Measurements from ENCODE around the gene PLA1A.

DNA sequence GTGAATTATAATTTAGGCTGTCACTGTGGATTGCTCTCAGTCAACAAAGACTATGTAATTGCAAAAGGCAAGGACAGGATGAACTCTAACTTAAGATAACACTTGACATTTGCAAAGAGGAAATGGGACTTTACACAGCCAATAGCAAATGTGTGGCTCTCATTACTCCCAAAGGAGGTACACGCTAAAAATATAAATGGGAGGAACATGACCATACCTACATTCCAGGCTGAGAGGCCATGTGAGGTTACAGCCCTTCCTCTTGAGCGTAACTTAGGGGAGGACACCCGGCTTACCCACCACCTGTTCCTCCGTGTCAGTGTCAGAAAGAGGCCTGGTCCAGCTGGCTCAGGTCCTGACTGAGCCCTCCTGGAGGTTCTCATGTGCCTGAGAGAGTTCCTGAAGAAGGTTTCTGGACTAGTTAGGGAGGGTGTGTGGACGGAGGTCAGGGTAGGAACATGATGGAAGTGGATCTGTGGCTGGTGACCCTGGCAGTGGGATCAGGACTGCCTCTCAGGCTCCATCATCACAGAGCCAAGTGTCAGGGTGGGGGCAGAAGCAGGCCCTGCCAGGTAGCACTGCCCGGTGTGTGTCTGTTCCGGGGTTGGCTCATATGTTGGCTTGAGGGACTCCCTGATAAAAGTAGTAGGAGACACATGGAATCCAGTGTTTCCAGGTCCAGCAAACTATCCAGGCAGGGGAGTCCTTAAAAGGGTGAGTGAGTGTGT, 54.8 kb downstream of the PLA1A start:
- no peak for TF ChIP-seq BCL11B (tag by site-specific recombination; IDR thresholded peaks at IDR 0.05; ENCODE audit: low read depth)
- TF ChIP-seq ZEB2 (tag by site-specific recombination; IDR thresholded peaks at IDR 0.05), result no peak
- TF ChIP-seq ZNF23 (tag by site-specific recombination; IDR thresholded peaks at IDR 0.05; ENCODE audit: borderline replicate concordance), result no peak
- TF ChIP-seq, protein P1, sequence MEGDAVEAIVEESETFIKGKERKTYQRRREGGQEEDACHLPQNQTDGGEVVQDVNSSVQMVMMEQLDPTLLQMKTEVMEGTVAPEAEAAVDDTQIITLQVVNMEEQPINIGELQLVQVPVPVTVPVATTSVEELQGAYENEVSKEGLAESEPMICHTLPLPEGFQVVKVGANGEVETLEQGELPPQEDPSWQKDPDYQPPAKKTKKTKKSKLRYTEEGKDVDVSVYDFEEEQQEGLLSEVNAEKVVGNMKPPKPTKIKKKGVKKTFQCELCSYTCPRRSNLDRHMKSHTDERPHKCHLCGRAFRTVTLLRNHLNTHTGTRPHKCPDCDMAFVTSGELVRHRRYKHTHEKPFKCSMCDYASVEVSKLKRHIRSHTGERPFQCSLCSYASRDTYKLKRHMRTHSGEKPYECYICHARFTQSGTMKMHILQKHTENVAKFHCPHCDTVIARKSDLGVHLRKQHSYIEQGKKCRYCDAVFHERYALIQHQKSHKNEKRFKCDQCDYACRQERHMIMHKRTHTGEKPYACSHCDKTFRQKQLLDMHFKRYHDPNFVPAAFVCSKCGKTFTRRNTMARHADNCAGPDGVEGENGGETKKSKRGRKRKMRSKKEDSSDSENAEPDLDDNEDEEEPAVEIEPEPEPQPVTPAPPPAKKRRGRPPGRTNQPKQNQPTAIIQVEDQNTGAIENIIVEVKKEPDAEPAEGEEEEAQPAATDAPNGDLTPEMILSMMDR (tag by site-specific recombination; IDR thresholded peaks at IDR 0.05), result no peak
- TF ChIP-seq, protein P2, sequence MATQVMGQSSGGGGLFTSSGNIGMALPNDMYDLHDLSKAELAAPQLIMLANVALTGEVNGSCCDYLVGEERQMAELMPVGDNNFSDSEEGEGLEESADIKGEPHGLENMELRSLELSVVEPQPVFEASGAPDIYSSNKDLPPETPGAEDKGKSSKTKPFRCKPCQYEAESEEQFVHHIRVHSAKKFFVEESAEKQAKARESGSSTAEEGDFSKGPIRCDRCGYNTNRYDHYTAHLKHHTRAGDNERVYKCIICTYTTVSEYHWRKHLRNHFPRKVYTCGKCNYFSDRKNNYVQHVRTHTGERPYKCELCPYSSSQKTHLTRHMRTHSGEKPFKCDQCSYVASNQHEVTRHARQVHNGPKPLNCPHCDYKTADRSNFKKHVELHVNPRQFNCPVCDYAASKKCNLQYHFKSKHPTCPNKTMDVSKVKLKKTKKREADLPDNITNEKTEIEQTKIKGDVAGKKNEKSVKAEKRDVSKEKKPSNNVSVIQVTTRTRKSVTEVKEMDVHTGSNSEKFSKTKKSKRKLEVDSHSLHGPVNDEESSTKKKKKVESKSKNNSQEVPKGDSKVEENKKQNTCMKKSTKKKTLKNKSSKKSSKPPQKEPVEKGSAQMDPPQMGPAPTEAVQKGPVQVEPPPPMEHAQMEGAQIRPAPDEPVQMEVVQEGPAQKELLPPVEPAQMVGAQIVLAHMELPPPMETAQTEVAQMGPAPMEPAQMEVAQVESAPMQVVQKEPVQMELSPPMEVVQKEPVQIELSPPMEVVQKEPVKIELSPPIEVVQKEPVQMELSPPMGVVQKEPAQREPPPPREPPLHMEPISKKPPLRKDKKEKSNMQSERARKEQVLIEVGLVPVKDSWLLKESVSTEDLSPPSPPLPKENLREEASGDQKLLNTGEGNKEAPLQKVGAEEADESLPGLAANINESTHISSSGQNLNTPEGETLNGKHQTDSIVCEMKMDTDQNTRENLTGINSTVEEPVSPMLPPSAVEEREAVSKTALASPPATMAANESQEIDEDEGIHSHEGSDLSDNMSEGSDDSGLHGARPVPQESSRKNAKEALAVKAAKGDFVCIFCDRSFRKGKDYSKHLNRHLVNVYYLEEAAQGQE (tag by site-specific recombination; IDR thresholded peaks at IDR 0.05), result no peak
- TF ChIP-seq ZNF341 (tag by site-specific recombination; IDR thresholded peaks at IDR 0.05; ENCODE audit: low read depth), result no peak
